HG03520 (cell line): ENCODE data around the gene TMC1.

Experiments
- ATAC-seq: cut with Tn5 transposase; IDR thresholded peaks from one replicate; pipeline ENCODE4 v1.9.1; 2021; ENCODE audit warnings: mild to moderate bottlenecking, moderate library complexity; ENCODE audit not compliant: unreplicated experiment

Gene TMC1

GRCh38 chr9:72600671-72601070 lies 79.3 kb downstream of the TMC1 start:
- no peak for ATAC-seq

GRCh38 chr9:72601615-72602014 lies 80.2 kb downstream of the TMC1 start:
- no peak for ATAC-seq

- ATAC-seq: no peak
Observed at GRCh38 chr9:72612449-72612848, 91.0 kb downstream of the TMC1 start.

- ATAC-seq: no peak
Observed at GRCh38 chr9:72614067-72614466, 92.7 kb downstream of the TMC1 start.

GRCh38 chr9:72615931-72616330 lies 94.5 kb downstream of the TMC1 start:
- ATAC-seq: no peak

- no peak for ATAC-seq
Observed at GRCh38 chr9:72618811-72619210, 97.4 kb downstream of the TMC1 start.

- ATAC-seq: no peak
Observed at GRCh38 chr9:72622186-72622585, 100.8 kb downstream of the TMC1 start.

- ATAC-seq: no peak
Observed at GRCh38 chr9:72623156-72623555, 101.7 kb downstream of the TMC1 start.

GRCh38 chr9:72627147-72627546 lies 105.7 kb downstream of the TMC1 start:
- ATAC-seq: no peak

GRCh38 chr9:72627956-72628540 lies 106.6 kb downstream of the TMC1 start:
- ATAC-seq: no peak

GRCh38 chr9:72633966-72634365 lies 112.6 kb downstream of the TMC1 start:
- ATAC-seq: no peak

- ATAC-seq: peak; percentile 94
Observed at GRCh38 chr9:72635197-72635596, 113.8 kb downstream of the TMC1 start.

- ATAC-seq: no peak
Observed at GRCh38 chr9:72636621-72637020, 115.2 kb downstream of the TMC1 start.

GRCh38 chr9:72643651-72644050 lies 122.2 kb downstream of the TMC1 start:
- no peak for ATAC-seq

GRCh38 chr9:72646061-72646460 lies 124.7 kb downstream of the TMC1 start:
- ATAC-seq: no peak

GRCh38 chr9:72648324-72649126 lies 127.1 kb downstream of the TMC1 start:
- ATAC-seq: no peak

GRCh38 chr9:72649127-72649442 lies 127.7 kb downstream of the TMC1 start:
- no peak for ATAC-seq

- no peak for ATAC-seq
Observed at GRCh38 chr9:72650206-72650605, 128.8 kb downstream of the TMC1 start.

- ATAC-seq: no peak
Observed at GRCh38 chr9:72656021-72656420, 134.6 kb downstream of the TMC1 start.

- no peak for ATAC-seq
Observed at GRCh38 chr9:72657023-72657422, 135.6 kb downstream of the TMC1 start.

GRCh38 chr9:72658703-72659102 lies 137.3 kb downstream of the TMC1 start:
- no peak for ATAC-seq

GRCh38 chr9:72661401-72662135 lies 140.2 kb downstream of the TMC1 start:
- no peak for ATAC-seq
